Thoracic aorta (tissue), 2 donors: ENCODE measurements around the gene SHISAL2A. TPM values are rescaled to one million over a fixed set of nuclear protein-coding genes. Genes with fewer than 3 reads are reported as not detected.

Experiments
- ATAC-seq: fragments of 150-250 bp; one replicate; pipeline ENCODE4 v1.8.0; 2017; ENCODE audit warnings: low read depth; ENCODE audit not compliant: insufficient number of reproducible peaks, low FRiP score
- DNase-seq: peaks from one replicate; pipeline ENCODE4 v3.0.0-alpha.2; 2020; ENCODE audit warnings: low spot score
- H3K27ac ChIP-seq, 2 donors: fragments of 200-600 bp; sonication (generic); 1 replicate in 1 of 2; 2 replicates in 1 of 2; pipeline ENCODE4 v1.5.1; 2016; ENCODE audit warnings: mild to moderate bottlenecking in 2 of 2, moderate library complexity in 2 of 2
- H3K27me3 ChIP-seq: fragments of 200-600 bp; sonication (generic); replicated peaks from 2 replicates; pipeline ENCODE4 v1.6.0; 2016; ENCODE audit warnings: mild to moderate bottlenecking; ENCODE audit not compliant: insufficient read depth
- H3K36me3 ChIP-seq: fragments of 200-600 bp; sonication (generic); one replicate; pipeline ENCODE4 v1.5.1; 2016
- H3K4me1 ChIP-seq, 2 donors: fragments of 200-600 bp; sonication (generic); 1 replicate in 1 of 2; 2 replicates in 1 of 2; pipeline versions ENCODE4 v1.5.1 to v1.6.0; 2016; ENCODE audit warnings: low read depth in 2 of 2, mild to moderate bottlenecking in 1 of 2; ENCODE audit not compliant: control insufficient read depth in 1 of 2
- H3K4me3 ChIP-seq: fragments of 200-600 bp; sonication (generic); 2 replicates; pipeline ENCODE4 v1.5.1; 2016; ENCODE audit warnings: mild to moderate bottlenecking
- H3K9me3 ChIP-seq: fragments of 200-600 bp; sonication (generic); 2 replicates; pipeline ENCODE4 v1.5.1; 2016
- CTCF ChIP-seq: fragments of 200-600 bp; sonication (generic); IDR thresholded peaks from one replicate; pipeline ENCODE4 v1.5.1; 2019; ENCODE audit warnings: antibody characterized with exemption
- total RNA-seq, 2 donors: library from RNA; depleted of rRNA; stranded (reverse); fragments of >200 nt; gene quantifications; one replicate each; pipeline versions ENCODE4 v1.1.0 to v1.2.3, GENCODE V29; 2016

Gene SHISAL2A
- total RNA-seq, 2 donors from 2014 or later: 0.54 TPM; not detected in 1

GRCh38 chr1:52615489-52616042, 17.4 kb upstream of the SHISAL2A start:
- no peak for ATAC-seq
- no peak for DNase-seq
- no peaks in the 10 kb centered on the region for H3K4me1 ChIP-seq
- H3K9me3 ChIP-seq: no peaks in the 10 kb centered on the region
- TF ChIP-seq CTCF: no peak
- no peak overlapping the region for H3K27ac ChIP-seq
- H3K4me3 ChIP-seq: no peak overlapping the region
- no peaks in the 10 kb centered on the region for H3K27me3 ChIP-seq
- H3K36me3 ChIP-seq: no peaks in the 10 kb centered on the region

GRCh38 chr1:52621950-52622349, 11.0 kb upstream of the SHISAL2A start:
- DNase-seq (no peak), ATAC-seq (no peak)
- no peak overlapping the region for H3K27ac ChIP-seq
- no peak for TF ChIP-seq CTCF
- H3K27me3 ChIP-seq: no peaks in the 10 kb centered on the region
- H3K4me1 ChIP-seq: no peaks in the 10 kb centered on the region
- peaks cover 22% of the 10 kb centered on the region for H3K9me3 ChIP-seq
- H3K4me3 ChIP-seq: no peak overlapping the region
- no peaks in the 10 kb centered on the region for H3K36me3 ChIP-seq

- Histone ChIP-seq H3K27ac (no peak overlapping the region), H3K9me3 (peaks cover 22% of the 10 kb centered on the region), H3K4me3 (no peak overlapping the region), H3K36me3 (no peaks in the 10 kb centered on the region), H3K4me1 (no peaks in the 10 kb centered on the region), H3K27me3 (no peaks in the 10 kb centered on the region)
- DNase-seq: no peak
- ATAC-seq: no peak
- TF ChIP-seq CTCF: no peak
These were observed 9.2 kb upstream of the SHISAL2A start for GRCh38 chr1:52623812-52624211.

- H3K27me3 ChIP-seq: no peaks in the 10 kb centered on the region
- H3K4me1 ChIP-seq: no peaks in the 10 kb centered on the region
- no peak for ATAC-seq
- no peaks in the 10 kb centered on the region for H3K36me3 ChIP-seq
- DNase-seq: no peak
- H3K27ac ChIP-seq: no peak overlapping the region
- no peak overlapping the region for H3K4me3 ChIP-seq
- H3K9me3 ChIP-seq: peaks cover 7% of the 10 kb centered on the region
- TF ChIP-seq CTCF: no peak
These were observed 5.9 kb upstream of the SHISAL2A start for GRCh38 chr1:52627028-52627427.

- Histone ChIP-seq H3K4me3 (no peak overlapping the region), H3K4me1 (peaks cover 0 to 10% of the 10 kb centered on the region in 2 donors), H3K36me3 (no peaks in the 10 kb centered on the region), H3K27ac (no peak overlapping the region), H3K27me3 (no peaks in the 10 kb centered on the region), H3K9me3 (peaks cover 3% of the 10 kb centered on the region)
- TF ChIP-seq CTCF: no peak
- DNase-seq: no peak
- no peak for ATAC-seq
These were observed 4.2 kb upstream of the SHISAL2A start for GRCh38 chr1:52628614-52629324.
